Measurements from ENCODE around the gene DLK1. TPM values are rescaled to one million over a fixed set of nuclear protein-coding genes. Genes with fewer than 3 reads are reported as not detected.

The DLK1 gene
- total RNA-seq, 1 experiment from 2014 or later, result not detected

DNA sequence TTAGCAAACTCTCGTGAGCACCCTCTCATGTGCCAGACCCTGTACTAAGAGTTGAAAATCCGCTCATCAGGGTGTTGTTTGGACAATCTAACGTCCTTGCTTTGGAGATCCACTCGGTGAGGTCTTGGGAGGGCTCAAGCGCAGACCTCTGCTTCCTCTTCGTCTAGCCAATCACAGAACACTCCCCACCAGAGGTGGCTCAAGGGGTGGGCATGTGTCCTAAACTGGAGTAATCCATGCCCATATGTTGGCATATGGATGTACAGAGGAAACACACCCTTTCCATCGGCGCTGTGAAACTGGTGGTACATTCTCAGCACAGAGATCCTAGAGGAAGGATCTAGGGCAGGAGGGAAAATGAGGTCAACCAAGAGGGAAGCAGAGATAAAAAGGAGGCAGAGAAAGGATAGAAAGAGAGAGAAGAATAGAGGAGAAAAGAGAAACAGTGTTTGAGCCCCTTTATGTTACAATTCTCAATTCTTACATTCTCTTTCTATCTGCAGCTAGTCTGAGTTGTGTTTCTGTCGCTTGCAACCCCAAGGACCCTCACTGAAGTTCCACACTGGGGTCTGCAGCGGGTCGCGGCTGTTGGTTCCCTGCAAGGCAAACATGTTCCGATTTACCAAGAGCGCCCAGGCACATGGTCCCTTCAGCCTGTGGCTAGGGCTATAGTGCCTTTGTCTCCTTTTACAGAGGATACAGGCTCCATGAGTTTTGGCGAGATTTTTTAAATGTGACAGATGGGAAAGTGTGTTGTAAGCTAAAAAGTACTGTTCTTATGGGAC lies 40.5 kb downstream of the DLK1 start:
- in situ Hi-C loops (cut with HindIII; ENCODE audit: low pct_unique_long_range_greater_than_20kb, low sequenced_read_pairs), result no loop called here
- no peak for DNase-seq (ENCODE audit: low read depth)

DNA sequence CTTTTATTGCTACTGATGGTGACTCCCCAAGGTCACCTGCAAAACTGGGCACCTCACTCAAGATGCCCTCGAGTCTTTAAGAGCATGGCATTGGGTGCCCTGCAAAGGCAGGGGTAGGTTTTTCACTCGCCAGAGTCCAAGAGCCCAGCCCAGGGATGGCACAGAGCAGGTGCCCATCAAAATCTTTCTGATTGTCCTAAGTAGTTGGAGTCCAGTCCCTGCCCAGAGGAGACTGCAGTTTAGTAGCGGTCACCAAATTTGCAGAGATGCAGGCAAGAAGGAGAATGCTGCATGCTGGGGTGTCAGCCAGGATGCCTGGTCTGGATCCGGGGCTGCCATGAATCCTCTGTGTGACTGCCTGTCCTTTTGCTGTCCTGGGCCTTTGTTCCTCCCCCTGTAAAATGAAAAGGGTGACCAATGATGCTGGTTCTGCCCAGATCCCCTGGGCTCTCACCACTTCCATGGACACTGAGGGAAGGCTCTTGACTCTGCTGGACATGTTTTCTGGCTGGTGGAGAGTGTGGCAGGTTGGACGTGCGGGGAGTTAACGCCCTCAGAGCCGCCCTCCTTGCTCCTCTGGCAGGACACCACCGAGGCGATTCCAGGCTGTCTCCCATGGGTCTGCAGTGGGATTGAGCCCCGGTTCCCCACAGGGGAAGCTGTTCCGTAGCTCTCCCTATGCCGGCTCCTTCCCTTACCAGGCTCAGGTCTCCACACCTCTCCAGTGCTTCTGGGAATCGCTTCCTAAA lies 41.3 kb downstream of the DLK1 start:
- in situ Hi-C loops (cut with HindIII; ENCODE audit: low pct_unique_long_range_greater_than_20kb, low sequenced_read_pairs), result no loop called here
- no peak for DNase-seq (ENCODE audit: low read depth)

DNA sequence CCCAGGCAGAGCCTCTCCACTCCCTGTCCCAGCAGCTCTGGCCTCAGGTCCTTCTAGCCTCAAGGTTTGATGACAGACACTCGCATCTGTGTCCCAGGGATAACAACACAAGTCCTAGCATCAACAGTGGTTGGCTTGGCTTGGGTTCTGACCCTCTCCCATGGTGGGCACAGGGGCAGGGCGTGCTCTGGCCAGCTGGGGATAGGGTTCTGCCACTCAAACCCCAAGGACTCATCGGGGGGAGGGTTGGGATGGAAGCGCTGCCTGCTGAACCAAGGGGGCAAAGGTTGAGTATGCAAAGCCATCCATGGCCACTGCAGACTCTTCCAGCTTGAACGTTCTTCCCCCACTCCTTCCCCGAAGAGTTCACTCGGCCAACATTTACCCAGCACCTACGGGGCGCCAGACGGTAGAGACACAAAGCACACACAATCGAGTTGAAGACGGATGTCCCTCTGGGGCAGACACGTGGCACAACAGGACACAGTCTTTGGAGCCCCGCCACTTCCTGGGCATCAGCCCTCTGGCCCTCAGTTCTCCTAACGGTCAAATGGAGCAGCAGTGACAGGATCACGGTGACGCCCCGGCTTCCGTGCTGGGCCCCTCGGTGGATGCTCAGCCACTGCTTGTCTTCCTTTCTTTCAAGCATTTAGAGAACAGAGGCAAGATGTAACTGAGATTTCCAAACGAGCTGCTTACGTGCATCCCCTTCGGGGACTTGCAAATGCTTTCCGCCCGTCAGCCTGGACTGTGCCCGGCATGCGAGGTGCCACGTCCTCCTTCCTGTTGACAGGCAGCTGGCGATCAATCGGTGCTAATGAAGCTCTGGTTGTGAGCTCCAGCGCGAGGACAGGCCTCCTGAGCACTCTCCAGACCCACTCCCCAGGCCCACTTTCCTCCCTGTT lies 42.6 kb downstream of the DLK1 start:
- in situ Hi-C loops (cut with HindIII; ENCODE audit: low pct_unique_long_range_greater_than_20kb, low sequenced_read_pairs), result no loop called here
- no peak for DNase-seq (ENCODE audit: low read depth)

DNA sequence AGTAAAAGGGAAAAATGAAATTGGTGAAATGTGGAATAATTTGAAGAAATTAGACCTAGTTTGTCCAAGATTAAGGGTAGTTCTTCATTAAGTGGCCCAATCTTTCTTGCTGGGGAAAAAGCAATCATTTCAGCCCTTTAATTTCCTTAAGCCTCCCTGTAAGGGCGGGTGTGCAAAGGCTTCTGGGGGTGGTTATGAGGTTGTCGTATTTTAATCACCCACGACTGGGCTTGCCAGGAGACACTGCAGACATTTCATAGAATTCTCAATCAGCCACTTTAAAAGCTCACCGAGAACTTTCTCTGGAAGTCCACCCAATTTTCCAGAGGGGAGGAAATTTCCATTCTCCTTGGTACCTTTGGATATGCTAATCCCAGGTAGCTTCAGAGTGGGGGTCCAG lies 43.4 kb downstream of the DLK1 start:
- DNase-seq (ENCODE audit: low read depth), result no peak
- in situ Hi-C loops (cut with HindIII; ENCODE audit: low pct_unique_long_range_greater_than_20kb, low sequenced_read_pairs), result no loop called here

DNA sequence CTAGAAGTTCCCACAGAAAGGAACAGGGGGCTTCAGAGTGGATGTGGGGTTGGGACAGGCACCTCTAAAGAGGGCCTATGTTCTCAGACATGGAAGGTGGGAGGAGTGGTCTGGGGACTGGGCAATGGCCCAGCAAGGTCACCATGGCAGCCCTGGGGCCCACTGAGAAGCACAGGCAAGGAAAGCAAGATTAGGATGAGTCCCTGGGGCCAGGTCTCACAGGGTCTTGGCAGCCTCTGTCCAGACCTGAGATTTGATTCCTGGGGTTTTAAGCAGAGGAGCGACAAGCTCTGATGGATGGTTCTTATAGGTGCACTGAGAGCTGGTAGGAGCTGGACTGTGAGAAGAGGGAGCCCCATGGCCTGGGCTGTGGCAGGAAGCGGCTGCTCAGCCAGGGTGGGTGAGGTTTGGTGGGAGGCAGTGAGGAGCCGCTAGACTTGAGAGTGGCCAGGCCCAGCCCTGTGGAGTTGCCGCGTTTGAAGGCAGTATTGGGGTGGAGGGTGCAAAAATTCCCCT lies 44.0 kb downstream of the DLK1 start:
- in situ Hi-C loops (cut with HindIII; ENCODE audit: low pct_unique_long_range_greater_than_20kb, low sequenced_read_pairs), result no loop called here
- no peak for DNase-seq (ENCODE audit: low read depth)

DNA sequence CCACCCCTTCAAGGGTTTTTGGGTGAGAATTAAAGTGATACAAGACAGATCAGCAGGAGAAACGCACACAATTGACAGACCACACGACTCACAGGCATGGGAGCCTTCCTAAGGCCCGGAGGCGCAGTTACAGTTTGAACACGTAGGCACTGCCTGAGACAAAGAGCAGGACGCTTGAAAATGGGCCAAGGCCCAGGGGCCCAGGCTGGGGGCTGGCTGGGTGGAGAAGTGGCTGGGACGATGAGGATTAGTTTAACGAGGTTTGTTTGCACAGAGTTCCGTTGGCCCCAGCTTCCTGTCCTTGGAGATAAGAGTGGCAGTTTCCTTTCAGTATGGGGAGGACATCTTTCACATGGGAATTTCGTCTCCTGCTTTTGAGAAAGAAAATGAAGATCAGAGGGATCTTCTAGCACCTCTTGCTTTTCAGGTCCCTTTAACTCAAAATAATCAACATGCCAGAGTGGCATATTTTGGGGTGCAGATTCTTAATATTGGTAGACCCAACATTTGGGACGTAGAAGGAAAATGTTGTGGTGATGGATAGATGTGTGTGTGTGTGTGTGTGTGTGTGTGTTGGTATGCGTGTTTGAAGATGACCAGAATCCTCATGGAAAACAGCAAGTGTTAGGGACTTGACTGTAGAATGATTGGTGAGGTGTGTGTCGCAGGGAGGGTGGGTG lies 44.6 kb downstream of the DLK1 start:
- DNase-seq (ENCODE audit: low read depth), result no peak
- in situ Hi-C loops (cut with HindIII; ENCODE audit: low pct_unique_long_range_greater_than_20kb, low sequenced_read_pairs), result no loop called here

DNA sequence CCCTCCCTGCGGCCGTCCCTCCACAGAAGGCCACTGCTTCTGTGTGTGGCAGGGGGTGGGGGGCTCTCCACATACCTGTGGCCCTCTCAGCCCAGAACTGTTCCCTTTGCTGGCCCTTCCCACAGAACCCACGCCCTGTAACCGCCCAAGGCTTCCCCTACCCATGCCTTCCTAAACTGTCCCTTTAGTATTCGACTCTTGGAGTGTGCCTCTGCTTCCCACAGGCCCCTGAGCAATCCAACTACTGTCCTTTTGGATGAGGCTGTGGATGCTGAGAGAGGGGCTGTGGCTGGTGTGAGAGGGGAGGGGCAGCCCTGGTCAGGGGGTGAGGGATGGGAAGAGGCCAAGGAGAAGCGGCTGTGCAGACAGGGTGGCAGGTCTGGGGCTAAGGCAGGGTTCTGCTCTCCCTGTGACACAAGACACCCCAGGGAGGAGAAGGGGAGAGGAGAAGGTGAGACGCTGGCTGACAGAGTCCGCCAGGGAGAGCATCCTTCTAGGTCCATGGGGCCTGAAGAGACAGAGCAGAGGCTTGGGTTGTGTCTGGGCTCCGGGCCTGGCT lies 46.0 kb downstream of the DLK1 start:
- in situ Hi-C loops (cut with HindIII; ENCODE audit: low pct_unique_long_range_greater_than_20kb, low sequenced_read_pairs), result no loop called here
- no peak for DNase-seq (ENCODE audit: low read depth)

DNA sequence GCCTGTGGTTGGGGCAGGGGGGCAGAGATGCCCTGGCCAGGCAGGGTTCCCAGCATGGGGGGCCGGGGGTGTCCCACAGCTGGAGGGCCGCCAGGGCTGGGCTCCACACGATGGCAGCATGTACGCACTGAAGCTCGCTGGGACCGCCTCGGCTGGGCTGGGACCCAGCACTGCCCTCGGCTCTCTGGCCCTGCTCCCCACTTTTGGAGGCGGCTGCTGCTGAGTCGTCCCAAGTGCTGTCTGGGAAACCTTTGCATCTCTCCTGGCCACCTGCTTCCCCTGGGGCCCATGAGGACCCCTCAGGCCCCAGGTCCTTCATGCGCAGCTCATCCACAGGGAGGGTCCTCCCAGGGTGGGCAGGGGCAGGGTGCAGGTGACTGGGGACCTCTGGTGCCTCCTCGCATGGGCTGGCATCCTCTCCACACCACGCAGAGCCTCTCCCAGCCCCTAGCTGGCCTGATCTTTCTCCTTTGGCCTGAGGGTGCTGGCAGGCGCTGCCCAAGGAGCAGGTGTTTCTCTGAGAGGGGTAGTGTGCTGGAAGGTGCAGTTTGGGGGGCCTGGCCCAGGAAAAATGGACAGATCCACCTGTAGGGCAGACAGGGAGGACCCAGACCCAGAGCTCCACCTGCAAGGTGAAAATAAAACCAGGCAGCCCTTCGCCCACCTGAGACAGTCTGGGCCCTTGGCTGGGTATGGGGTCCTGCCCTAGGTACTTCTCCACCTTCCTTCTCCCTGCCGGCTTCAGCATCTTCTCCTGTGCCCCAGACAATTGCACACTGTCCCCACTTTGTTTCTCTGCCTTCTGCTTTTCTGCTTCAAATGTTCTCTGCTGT lies 46.9 kb downstream of the DLK1 start:
- no peak for DNase-seq (ENCODE audit: low read depth)
- in situ Hi-C loops (cut with HindIII; ENCODE audit: low pct_unique_long_range_greater_than_20kb, low sequenced_read_pairs), result no loop called here

DNA sequence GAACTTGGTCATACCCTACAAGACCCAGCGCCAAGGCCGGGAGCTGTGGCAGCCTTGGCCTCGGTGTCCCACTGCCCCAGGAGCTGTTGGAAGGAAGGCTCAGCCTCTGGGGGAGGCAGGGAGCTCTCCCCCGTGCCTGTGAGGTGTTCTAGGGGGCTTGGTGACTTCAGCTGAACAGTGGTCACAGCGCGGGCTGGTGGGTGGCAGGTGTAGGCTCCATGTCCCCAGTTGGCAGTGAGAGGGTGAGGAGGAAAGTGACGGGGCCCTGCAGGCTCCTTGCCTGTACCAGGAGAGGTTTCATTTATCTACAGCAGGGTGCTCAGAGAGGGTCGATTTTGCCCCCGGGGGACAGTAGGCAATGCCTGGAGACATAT lies 47.5 kb downstream of the DLK1 start:
- in situ Hi-C loops (cut with HindIII; ENCODE audit: low pct_unique_long_range_greater_than_20kb, low sequenced_read_pairs), result no loop called here
- DNase-seq (ENCODE audit: low read depth), result no peak

DNA sequence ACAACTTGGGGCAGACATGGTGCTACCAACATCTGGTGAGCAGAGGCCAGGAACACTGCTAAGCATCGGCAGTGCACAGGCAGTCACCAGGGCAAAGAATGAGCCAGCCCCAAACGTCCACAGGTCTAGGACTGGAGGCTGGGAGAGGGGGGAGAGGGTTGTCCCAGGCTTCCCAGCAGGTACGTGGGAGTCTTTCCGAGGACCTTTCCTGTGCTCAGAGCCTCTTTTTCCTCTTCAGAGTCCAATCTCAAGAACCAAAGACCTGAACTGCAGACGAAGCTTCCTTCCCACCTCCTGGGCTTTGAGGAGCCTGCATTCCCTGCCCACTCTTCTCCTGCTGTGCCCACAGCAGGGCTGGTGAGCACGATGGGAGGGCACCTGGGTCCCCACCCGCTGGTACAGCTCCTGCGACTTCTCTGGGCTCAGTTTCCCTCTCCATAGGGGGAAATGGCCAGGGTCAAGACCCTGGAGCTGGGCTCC lies 48.7 kb downstream of the DLK1 start:
- in situ Hi-C loops (cut with HindIII; ENCODE audit: low pct_unique_long_range_greater_than_20kb, low sequenced_read_pairs), result no loop called here
- no peak for DNase-seq (ENCODE audit: low read depth)

DNA sequence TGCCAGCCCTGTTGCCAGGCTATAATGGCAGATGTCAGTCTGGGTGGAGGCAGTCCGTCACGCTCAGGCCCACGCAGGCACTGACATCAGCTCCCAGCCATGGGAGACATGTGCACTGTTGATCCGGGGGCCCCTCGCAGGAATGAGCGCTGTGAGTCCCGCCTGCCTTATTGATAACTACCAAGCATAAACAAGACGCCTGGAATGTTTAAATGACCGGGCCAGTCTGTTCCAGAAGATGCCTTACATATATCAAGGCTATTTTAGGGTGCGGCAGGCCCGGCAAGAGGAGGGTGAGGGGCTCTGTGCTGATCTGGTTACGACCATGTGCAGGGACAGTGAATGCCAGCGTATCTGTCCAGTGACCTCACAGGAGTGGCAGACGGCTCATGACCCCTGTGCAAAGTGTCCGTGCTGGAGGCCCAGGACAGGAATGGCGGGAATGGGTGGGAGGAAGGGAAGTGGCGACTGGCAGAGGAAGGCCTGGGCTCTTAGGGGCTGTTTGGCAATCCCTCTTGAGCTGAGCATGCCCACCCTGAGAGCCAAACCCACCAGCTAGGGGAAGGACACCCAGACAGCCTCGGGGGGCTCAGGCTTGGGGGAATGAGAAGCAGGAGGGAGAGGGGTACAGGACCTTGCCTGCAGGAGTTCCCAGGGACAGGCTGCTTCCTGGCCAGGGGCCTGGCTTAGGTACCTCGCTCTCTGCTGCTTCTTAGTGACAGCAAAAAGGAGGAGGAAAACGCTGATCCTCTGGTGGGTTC lies 49.3 kb downstream of the DLK1 start:
- in situ Hi-C loops (cut with HindIII; ENCODE audit: low pct_unique_long_range_greater_than_20kb, low sequenced_read_pairs), result no loop called here
- no peak for DNase-seq (ENCODE audit: low read depth)

DNA sequence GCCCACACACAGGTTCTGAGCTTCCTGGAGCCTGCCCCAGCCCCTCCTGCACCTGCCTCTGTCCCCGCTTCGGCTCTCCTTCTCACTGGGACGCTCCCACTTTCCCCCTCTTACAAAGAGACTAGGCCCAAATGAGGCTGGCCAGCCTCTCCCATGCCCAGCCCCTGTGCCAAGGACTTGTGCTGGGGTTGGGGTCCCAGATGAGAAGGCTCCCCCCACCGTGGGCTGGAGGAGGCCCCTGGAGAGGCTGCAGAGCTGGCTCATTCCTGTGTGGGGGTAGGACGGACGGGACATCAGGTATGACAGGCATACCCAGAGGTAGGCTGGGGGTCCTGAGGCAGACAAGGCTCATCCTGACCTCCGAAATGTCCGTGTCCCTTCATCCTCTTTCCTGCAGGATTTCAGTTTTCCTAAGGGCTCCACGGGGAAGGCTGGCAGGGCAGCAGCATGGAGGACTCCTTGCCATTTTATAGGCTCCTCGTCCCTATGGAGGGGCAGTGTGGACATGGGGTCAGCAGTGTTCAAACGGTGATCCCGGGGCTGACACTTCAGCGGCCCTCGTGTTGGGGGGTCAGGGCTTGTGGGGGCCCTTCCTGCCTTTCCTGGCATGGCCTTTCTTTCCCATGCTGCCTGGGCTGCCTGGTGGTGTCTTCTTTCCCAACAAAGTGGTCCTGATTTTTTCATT lies 50.1 kb downstream of the DLK1 start:
- DNase-seq (ENCODE audit: low read depth), result no peak
- in situ Hi-C loops (cut with HindIII; ENCODE audit: low pct_unique_long_range_greater_than_20kb, low sequenced_read_pairs), result no loop called here

DNA sequence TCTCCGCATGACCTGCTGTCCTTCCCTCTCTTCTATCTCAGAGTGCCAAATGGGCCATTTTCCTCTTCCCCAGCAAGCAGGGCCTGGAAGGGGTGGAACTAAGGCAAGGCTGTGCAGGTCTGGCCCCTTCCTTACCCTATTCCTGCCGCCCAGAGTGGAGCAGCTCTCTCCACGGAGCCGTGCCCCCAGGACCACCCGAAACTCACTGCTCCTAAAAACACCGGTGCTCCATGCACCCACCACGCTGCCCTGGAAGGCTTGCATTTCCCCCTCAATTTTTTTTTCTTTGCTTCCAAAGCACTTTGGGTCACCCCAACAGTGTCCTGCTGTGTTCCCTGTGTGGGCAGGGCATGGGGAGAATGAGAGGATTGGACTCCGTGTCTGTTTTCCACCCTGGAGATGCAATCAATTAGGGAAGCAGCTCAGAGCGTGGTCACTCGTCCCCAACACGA lies 50.7 kb downstream of the DLK1 start:
- in situ Hi-C loops (cut with HindIII; ENCODE audit: low pct_unique_long_range_greater_than_20kb, low sequenced_read_pairs), result no loop called here
- no peak for DNase-seq (ENCODE audit: low read depth)

DNA sequence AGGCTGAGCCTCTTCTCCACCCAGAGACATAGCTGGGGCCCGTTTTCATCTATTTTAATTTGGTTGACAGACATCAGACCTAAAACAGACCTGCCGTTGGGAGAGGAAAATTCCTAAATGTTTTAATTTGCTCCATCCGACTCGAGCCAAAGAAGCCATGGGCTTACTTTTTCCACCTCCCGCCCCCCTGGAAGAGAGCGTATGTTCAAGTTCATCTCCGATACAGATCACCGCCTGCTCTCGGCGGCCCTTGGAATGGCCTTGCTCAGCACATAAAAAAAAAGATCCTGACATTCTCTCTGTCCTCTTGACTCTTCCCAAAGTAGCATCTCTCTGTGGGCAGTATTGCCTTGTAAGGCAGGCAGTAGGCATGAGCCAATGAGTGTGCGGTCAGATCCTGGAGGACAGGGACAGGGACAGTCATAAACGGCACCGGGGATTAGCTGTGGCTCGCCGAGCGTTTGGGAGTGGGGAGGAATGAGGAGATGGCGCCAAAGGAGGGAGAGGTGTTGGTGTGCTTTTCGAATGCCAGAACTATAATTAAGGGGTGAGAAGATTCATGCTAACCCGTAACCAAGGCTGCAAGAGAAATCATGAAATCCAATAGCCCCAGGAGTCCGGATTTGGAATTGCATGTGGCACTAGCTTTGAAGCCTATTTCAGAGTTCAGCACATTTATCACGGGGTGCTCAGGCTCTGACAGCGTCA lies 51.3 kb downstream of the DLK1 start:
- DNase-seq (ENCODE audit: low read depth), result no peak
- in situ Hi-C loops (cut with HindIII; ENCODE audit: low pct_unique_long_range_greater_than_20kb, low sequenced_read_pairs), result no loop called here

DNA sequence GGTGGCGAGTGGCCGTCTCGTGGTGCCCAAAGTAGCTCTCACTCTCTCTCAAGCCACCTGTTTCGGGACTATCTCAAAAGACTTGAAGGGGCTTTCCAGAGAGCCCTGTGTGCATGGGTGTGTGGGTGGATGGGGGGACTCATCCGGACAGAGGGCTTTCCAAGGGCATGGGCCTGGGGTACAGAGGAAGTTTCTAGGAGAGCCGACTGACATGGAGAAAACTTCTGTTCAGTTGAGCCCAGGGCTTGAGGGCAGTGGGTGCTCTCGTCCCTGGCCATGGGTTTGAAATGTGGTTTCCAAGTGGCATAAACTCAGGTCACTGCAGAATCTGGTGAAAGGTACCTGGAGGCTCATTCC lies 51.8 kb downstream of the DLK1 start:
- in situ Hi-C loops (cut with HindIII; ENCODE audit: low pct_unique_long_range_greater_than_20kb, low sequenced_read_pairs), result no loop called here
- no peak for DNase-seq (ENCODE audit: low read depth)

All from Caki2 (cell line).